ENCODE results near the gene MOSMO.

DNA sequence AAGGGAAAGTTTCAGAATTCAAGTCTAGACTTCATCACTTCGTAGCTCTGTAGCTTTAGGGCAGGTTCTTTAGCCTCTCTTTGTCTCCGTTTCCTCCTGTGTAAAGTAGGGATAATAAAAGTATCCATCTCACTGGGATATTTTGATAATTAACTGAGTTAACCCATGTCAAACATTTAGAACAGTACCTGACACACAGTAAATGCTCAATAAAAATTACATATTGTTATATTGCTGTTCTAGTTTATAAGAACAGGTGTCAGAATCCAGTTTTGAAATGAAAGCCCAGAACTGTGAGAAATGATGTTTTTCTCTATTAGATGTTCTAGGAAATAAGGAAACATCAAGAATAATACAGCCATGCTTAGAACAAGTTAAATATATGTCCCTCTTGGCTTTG is 4.3 kb downstream of the MOSMO start:
- TF ChIP-seq, protein P1, sequence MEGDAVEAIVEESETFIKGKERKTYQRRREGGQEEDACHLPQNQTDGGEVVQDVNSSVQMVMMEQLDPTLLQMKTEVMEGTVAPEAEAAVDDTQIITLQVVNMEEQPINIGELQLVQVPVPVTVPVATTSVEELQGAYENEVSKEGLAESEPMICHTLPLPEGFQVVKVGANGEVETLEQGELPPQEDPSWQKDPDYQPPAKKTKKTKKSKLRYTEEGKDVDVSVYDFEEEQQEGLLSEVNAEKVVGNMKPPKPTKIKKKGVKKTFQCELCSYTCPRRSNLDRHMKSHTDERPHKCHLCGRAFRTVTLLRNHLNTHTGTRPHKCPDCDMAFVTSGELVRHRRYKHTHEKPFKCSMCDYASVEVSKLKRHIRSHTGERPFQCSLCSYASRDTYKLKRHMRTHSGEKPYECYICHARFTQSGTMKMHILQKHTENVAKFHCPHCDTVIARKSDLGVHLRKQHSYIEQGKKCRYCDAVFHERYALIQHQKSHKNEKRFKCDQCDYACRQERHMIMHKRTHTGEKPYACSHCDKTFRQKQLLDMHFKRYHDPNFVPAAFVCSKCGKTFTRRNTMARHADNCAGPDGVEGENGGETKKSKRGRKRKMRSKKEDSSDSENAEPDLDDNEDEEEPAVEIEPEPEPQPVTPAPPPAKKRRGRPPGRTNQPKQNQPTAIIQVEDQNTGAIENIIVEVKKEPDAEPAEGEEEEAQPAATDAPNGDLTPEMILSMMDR (IDR thresholded peaks at IDR 0.05; ENCODE audit: extremely low read depth in 1 of 2, insufficient read depth in 1 of 2, low read depth in 1 of 2, low read length in 2 of 2) = no peak
- no peak for TF ChIP-seq MAX (IDR thresholded peaks at IDR 0.05; ENCODE audit: insufficient read depth, insufficient read length)
- TF ChIP-seq POLR2A (IDR thresholded peaks at IDR 0.05; ENCODE audit: low read depth, low read length) = no peak
- no peak for TF ChIP-seq POLR2AphosphoS5 (IDR thresholded peaks at IDR 0.05; ENCODE audit: insufficient read depth, low read depth, low read length)
- TF ChIP-seq EZH2 (IDR thresholded peaks at IDR 0.05; ENCODE audit: borderline replicate concordance, low read depth, low read length, severe bottlenecking) = no peak
- TF ChIP-seq JUN (IDR thresholded peaks at IDR 0.05; ENCODE audit: borderline replicate concordance, insufficient read depth, insufficient read length, low read depth) = no peak
- no peak for TF ChIP-seq MYC (IDR thresholded peaks at IDR 0.05; ENCODE audit: low read depth, low read length)
- no peak for TF ChIP-seq FOS (IDR thresholded peaks at IDR 0.05; ENCODE audit: borderline replicate concordance, insufficient read depth, low read length)

Data from endothelial cell of umbilical vein (primary cell).